Measurements from ENCODE around the gene KAT6B. TPM values are rescaled to one million over a fixed set of nuclear protein-coding genes. Genes with fewer than 3 reads are reported as not detected.
A peak's percentile ranks its signal among the peaks of the same experiment; 100 is the strongest.
"Not testable (repeated sequence)": the region's sequence is repeated elsewhere in the genome, so short reads cannot be mapped to it uniquely, and the experiment has no call there.

KAT6B gene
- total RNA-seq, 2 donors from 2014 or later: 25.2 to 37.0 TPM

- intact Hi-C loops (cut with DNase I); DNase-seq; ATAC-seq: not testable (repeated sequence)
Observed at GRCh38 chr10:74877054-74877453, 50.7 kb downstream of the KAT6B start.

GRCh38 chr10:74877898-74878297 lies 51.5 kb downstream of the KAT6B start:
- ATAC-seq (no peak), DNase-seq (no peak)
- intact Hi-C loops (cut with DNase I): no loop called here

GRCh38 chr10:74880041-74880440 lies 53.6 kb downstream of the KAT6B start:
- ATAC-seq (no peak), DNase-seq (no peak)
- intact Hi-C loops (cut with DNase I): no loop called here

- no peak for ATAC-seq
Observed at GRCh38 chr10:74881253-74881884, 55.0 kb downstream of the KAT6B start.

GRCh38 chr10:74882427-74882826 lies 56.0 kb downstream of the KAT6B start:
- intact Hi-C loops (cut with DNase I): no loop called here
- DNase-seq (no peak), ATAC-seq (no peak)

More at GRCh38 chr10:74881253-74881884, 55.0 kb downstream of the KAT6B start:
- no peak for DNase-seq
- intact Hi-C loops (cut with DNase I): no loop called here

GRCh38 chr10:74882831-74883230 lies 56.4 kb downstream of the KAT6B start:
- no peak for ATAC-seq
- DNase-seq: no peak
- intact Hi-C loops (cut with DNase I): no loop called here

GRCh38 chr10:74883428-74883827 lies 57.0 kb downstream of the KAT6B start:
- ATAC-seq: no peak
- DNase-seq: no peak
- intact Hi-C loops (cut with DNase I): no loop called here

- peak in 1 of 2 donors; percentile 22 for ATAC-seq
- intact Hi-C loops (cut with DNase I): no loop called here
- no peak for DNase-seq
Observed at GRCh38 chr10:74887614-74888284, 61.3 kb downstream of the KAT6B start.

- ATAC-seq (peak; percentile 43 to 55), DNase-seq (no peak)
- intact Hi-C loops (cut with DNase I): no loop called here
Observed at GRCh38 chr10:74888962-74889661, 62.7 kb downstream of the KAT6B start.

GRCh38 chr10:74889662-74889998 lies 63.2 kb downstream of the KAT6B start:
- intact Hi-C loops (cut with DNase I): no loop called here
- DNase-seq: no peak
- no peak for ATAC-seq

GRCh38 chr10:74890460-74890859 lies 64.1 kb downstream of the KAT6B start:
- DNase-seq (no peak), ATAC-seq (no peak)
- intact Hi-C loops (cut with DNase I): no loop called here

GRCh38 chr10:74891053-74891452 lies 64.7 kb downstream of the KAT6B start:
- intact Hi-C loops (cut with DNase I): no loop called here
- ATAC-seq (peak in 1 of 2 donors; percentile 25), DNase-seq (peak; percentile 26)

GRCh38 chr10:74892839-74893238 lies 66.4 kb downstream of the KAT6B start:
- ATAC-seq: peak in 1 of 2 donors; percentile 12
- intact Hi-C loops (cut with DNase I): no loop called here
- no peak for DNase-seq

- intact Hi-C loops (cut with DNase I); ATAC-seq; DNase-seq: not testable (repeated sequence)
Observed at GRCh38 chr10:74893329-74893728, 66.9 kb downstream of the KAT6B start.

- no peak for ATAC-seq
- no peak for DNase-seq
- intact Hi-C loops (cut with DNase I): no loop called here
Observed at GRCh38 chr10:74896788-74897527, 70.6 kb downstream of the KAT6B start.

- ATAC-seq (no peak), DNase-seq (no peak)
- intact Hi-C loops (cut with DNase I): no loop called here
Observed at GRCh38 chr10:74898201-74898976, 72.0 kb downstream of the KAT6B start.

GRCh38 chr10:74900297-74900696 lies 73.9 kb downstream of the KAT6B start:
- intact Hi-C loops (cut with DNase I): no loop called here
- ATAC-seq (no peak), DNase-seq (no peak)

GRCh38 chr10:74901301-74901700 lies 74.9 kb downstream of the KAT6B start:
- intact Hi-C loops (cut with DNase I): no loop called here
- DNase-seq: no peak
- ATAC-seq: no peak

- peak in 1 of 2 donors; percentile 39 for ATAC-seq
- DNase-seq: no peak
- intact Hi-C loops (cut with DNase I): no loop called here
Observed at GRCh38 chr10:74901867-74902450, 75.6 kb downstream of the KAT6B start.

Data from left cardiac atrium (tissue), 4 donors.